ENCODE data around the gene RUFY4.
"Not testable (repeated sequence)": the region's sequence is repeated elsewhere in the genome, so short reads cannot be mapped to it uniquely, and the experiment has no call there.

RUFY4 gene

DNA sequence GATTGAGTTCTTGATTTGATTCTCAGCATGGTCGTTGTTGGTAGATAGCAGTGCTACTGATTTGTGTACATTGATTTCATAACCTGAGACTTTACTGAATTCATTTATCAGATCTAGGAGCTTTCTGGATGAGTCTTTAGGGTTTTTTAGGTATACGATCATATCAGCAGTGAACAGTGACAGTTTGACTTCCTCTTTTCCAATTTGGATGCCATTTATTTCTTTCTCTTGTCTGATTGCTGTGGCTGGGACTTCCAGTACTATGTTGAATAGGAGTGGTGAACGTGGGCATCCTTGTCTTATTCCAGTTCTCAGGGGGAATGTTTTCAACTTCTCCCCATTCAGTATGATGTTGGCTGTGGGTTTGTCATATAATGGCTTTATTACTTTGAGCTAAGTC, 28.9 kb downstream of the RUFY4 start:
- H3K4me3 ChIP-seq (ENCODE audit: low read length), result no peak overlapping the region
- H3K27me3 ChIP-seq (replicated peaks; ENCODE audit: control insufficient read depth, insufficient read depth, low read length), result peaks cover 38% of the 10 kb centered on the region
- H3K36me3 ChIP-seq (ENCODE audit: control insufficient read depth, insufficient read depth, low read length, severe bottlenecking), result no peaks in the 10 kb centered on the region
- peaks cover 13% of the 10 kb centered on the region for H3K9me3 ChIP-seq (ENCODE audit: control insufficient read depth, low read length)
- DNase-seq (ENCODE audit: low read depth), result no peak
- H3K9ac ChIP-seq (ENCODE audit: low read length), result no peak overlapping the region
- no peaks in the 10 kb centered on the region for H3K4me1 ChIP-seq (ENCODE audit: control insufficient read depth, insufficient read depth, low read length)

DNA sequence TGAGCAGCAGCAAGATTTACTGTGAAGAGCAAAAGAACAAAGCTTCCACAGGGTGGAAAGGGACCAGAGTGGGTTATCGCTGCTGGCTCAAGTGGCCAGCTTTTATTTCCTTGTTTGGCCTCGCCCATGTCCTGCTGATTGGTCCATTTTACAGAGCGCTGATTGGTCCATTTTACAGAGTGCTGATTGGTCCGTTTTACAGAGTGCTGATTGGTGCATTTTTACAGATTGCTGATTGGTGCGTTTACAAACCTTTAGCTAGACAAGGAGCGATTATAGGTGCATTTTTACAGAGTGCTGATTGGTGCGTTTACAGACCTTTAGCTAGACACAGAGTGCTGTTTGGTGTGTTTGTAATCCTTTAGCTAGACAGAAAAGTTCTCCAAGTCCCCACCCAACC, 39.8 kb downstream of the RUFY4 start:
- not testable (repeated sequence) for DNase-seq (ENCODE audit: low read depth); H3K27me3 ChIP-seq (replicated peaks; ENCODE audit: control insufficient read depth, insufficient read depth, low read length); H3K9ac ChIP-seq (ENCODE audit: low read length); H3K36me3 ChIP-seq (ENCODE audit: control insufficient read depth, insufficient read depth, low read length, severe bottlenecking); H3K4me3 ChIP-seq (ENCODE audit: low read length); H3K4me1 ChIP-seq (ENCODE audit: control insufficient read depth, insufficient read depth, low read length)
- peaks cover 18% of the 10 kb centered on the region for H3K9me3 ChIP-seq (ENCODE audit: control insufficient read depth, low read length)

DNA sequence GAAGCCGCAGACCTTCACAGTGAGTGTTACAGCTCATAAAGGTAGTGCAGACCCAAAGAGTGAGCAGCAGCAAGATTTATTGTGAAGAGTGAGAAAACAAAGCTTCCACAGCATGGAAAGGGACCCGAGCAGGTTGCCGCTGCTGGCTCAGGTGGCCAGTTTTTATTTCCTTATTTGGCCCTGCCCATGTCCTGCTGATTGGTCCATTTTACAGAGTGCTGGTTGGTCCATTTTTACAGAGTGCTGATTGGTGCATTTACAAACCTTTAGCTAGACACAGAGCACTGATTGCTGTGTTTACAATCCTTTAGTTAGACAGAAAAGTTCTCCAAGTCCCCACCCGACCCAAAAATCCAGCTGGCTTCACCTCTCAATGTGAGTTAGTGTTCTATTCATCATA, 52.7 kb downstream of the RUFY4 start:
- not testable (repeated sequence) for DNase-seq (ENCODE audit: low read depth)

DNA sequence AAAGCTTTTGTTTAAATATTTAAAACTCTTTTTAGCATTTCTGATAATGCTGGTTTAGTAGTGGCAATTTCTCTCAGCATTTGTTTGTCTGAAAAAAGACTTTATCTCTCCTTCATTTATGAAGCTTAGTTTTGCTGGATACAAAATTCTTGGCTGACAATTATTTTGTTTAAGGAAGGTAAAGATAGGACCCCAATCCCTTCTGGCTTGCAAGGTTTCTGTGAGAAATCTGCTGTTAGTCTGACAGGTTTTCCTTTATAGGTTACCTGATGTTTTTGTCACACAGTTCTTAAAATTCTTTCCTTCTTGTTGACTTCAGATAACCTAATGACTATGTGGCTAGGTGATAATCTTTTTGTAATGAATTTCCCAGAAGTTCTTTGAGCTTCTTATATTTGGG, 53.2 kb downstream of the RUFY4 start:
- H3K9me3 ChIP-seq (ENCODE audit: control insufficient read depth, low read length), result peaks cover 24% of the 10 kb centered on the region

More for the DNA sequence above, 52.7 kb downstream of the RUFY4 start:
- not testable (repeated sequence) for H3K9ac ChIP-seq (ENCODE audit: low read length); H3K36me3 ChIP-seq (ENCODE audit: control insufficient read depth, insufficient read depth, low read length, severe bottlenecking); H3K4me3 ChIP-seq (ENCODE audit: low read length)
- H3K9me3 ChIP-seq (ENCODE audit: control insufficient read depth, low read length), result peaks cover 27% of the 10 kb centered on the region
- H3K27me3 ChIP-seq (replicated peaks; ENCODE audit: control insufficient read depth, insufficient read depth, low read length), result peaks cover 23% of the 10 kb centered on the region
- peaks cover 13% of the 10 kb centered on the region for H3K4me1 ChIP-seq (ENCODE audit: control insufficient read depth, insufficient read depth, low read length)

DNA sequence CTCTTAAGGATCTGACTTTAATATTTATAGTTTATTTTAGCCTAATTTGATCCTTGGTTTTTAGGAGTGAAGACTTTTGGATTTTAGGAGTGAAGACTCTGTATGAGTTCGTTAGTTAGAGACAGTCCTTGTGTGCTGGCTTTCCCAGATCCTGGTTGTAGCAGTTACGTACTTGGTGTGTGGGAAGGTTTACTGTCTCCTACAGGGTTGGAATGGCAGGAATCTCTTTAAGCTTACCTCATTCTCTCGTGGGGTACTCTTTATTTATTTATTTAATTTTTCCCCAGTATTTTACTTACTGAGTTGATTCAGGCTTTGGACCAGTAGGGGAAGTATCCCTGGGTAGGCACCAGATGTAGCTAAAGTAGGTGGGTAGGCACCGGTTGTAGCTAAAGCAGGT, 54.9 kb downstream of the RUFY4 start:
- Histone ChIP-seq H3K9me3 (ENCODE audit: control insufficient read depth, low read length) (peaks cover 24% of the 10 kb centered on the region), H3K36me3 (ENCODE audit: control insufficient read depth, insufficient read depth, low read length, severe bottlenecking) (no peaks in the 10 kb centered on the region), H3K4me1 (ENCODE audit: control insufficient read depth, insufficient read depth, low read length) (peaks cover 20% of the 10 kb centered on the region), H3K27me3 (replicated peaks; ENCODE audit: control insufficient read depth, insufficient read depth, low read length) (peaks cover 41% of the 10 kb centered on the region), H3K9ac (ENCODE audit: low read length) (no peak overlapping the region), H3K4me3 (ENCODE audit: low read length) (no peak overlapping the region)
- no peak for DNase-seq (ENCODE audit: low read depth)

More for the DNA sequence above, 53.2 kb downstream of the RUFY4 start:
- H3K4me1 ChIP-seq (ENCODE audit: control insufficient read depth, insufficient read depth, low read length), result peaks cover 18% of the 10 kb centered on the region
- H3K9ac ChIP-seq (ENCODE audit: low read length); DNase-seq (ENCODE audit: low read depth); H3K4me3 ChIP-seq (ENCODE audit: low read length); H3K36me3 ChIP-seq (ENCODE audit: control insufficient read depth, insufficient read depth, low read length, severe bottlenecking): not testable (repeated sequence)
- H3K27me3 ChIP-seq (replicated peaks; ENCODE audit: control insufficient read depth, insufficient read depth, low read length), result peaks cover 24% of the 10 kb centered on the region

DNA sequence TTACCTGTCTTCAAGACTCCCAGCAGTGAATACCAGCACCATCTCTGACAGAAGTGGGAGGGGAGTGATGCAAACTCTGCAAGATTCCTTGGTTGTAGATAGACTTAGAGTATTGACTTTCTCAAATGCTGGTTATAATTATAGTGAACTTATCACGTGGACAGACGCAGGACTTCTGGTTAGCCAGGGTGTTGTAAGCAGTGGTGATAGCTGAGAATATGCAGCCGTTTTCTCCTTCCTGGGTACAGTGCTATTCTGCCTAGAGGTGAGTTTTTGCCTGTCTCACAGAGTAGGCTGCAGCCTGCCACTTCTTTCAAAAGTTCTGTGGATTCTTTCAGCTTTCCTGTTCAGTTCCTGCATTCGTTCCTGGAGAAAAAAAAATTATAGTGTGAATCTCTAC, 56.0 kb downstream of the RUFY4 start:
- Histone ChIP-seq H3K4me1 (ENCODE audit: control insufficient read depth, insufficient read depth, low read length) (peaks cover 20% of the 10 kb centered on the region), H3K9ac (ENCODE audit: low read length) (no peak overlapping the region), H3K9me3 (ENCODE audit: control insufficient read depth, low read length) (peaks cover 24% of the 10 kb centered on the region), H3K4me3 (ENCODE audit: low read length) (no peak overlapping the region), H3K36me3 (ENCODE audit: control insufficient read depth, insufficient read depth, low read length, severe bottlenecking) (no peaks in the 10 kb centered on the region), H3K27me3 (replicated peaks; ENCODE audit: control insufficient read depth, insufficient read depth, low read length) (peaks cover 45% of the 10 kb centered on the region)
- DNase-seq (ENCODE audit: low read depth), result no peak

DNA sequence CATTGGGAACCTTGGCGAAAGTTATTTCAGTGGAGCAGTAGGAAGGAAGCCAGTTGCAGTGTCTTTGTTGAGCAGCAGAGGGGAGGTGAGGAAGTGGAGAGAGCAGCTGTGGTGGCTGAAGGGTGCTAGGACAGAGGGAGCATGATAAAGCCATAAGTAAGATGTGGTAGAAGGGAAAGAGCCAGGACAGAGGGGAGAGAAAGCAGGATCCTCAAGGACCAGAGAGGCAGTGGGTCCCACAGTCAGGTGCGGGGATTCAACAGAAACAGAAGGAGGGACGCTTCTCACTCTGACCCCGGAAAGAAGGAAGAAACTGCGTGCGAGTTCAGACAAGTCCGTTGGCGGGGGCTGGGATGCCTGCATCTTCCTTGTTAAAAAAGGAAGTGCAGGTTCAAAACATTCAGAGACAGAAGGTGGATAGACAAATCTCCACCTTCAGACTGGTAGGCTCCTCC, 56.6 kb downstream of the RUFY4 start, which contains the start of gene CXCR2:
CXCR2 (plus strand) TSS at position 403 of the 455 bp plus-strand sequence. CDS start 8,774 bp downstream, outside the sequence.
- H3K4me1 ChIP-seq (ENCODE audit: control insufficient read depth, insufficient read depth, low read length), result peaks cover 20% of the 10 kb centered on the region
- H3K27me3 ChIP-seq (replicated peaks; ENCODE audit: control insufficient read depth, insufficient read depth, low read length), result peaks cover 49% of the 10 kb centered on the region
- no peaks in the 10 kb centered on the region for H3K36me3 ChIP-seq (ENCODE audit: control insufficient read depth, insufficient read depth, low read length, severe bottlenecking)
- H3K4me3 ChIP-seq (ENCODE audit: low read length), result no peak within 1 kb of the TSS
- no peak for DNase-seq (ENCODE audit: low read depth)
- H3K9ac ChIP-seq (ENCODE audit: low read length), result no peak within 1 kb of the TSS
- peaks cover 21% of the 10 kb centered on the region for H3K9me3 ChIP-seq (ENCODE audit: control insufficient read depth, low read length)

DNA sequence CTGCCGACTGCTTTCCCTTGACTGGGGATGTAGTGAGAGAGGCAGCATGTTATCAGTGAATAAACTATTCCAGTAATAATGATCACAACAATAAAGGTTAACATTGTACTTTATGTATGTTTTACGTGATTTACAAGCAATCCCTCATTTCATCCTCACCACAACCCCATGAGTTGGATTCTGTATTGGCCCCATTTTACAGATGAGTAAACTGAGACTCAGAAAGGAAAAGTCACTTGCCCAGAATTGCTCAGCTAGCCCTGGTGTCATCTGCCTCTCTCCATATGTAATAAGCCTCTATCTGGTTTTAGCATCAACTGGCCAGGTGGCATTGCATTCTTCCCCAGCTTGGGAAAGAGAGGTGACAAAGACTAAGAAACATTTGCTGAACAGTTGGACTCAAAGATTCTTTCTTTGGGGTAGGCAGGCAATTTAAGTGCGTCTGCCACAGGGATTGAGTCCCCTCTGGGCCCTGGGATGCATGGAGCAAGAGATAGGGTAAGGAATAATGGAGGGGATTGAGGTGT, 58.9 kb downstream of the RUFY4 start:
- Histone ChIP-seq H3K4me3 (ENCODE audit: low read length) (no peak overlapping the region), H3K27me3 (replicated peaks; ENCODE audit: control insufficient read depth, insufficient read depth, low read length) (peaks cover 57% of the 10 kb centered on the region), H3K4me1 (ENCODE audit: control insufficient read depth, insufficient read depth, low read length) (peaks cover 20% of the 10 kb centered on the region), H3K9ac (ENCODE audit: low read length) (no peak overlapping the region), H3K36me3 (ENCODE audit: control insufficient read depth, insufficient read depth, low read length, severe bottlenecking) (no peaks in the 10 kb centered on the region), H3K9me3 (ENCODE audit: control insufficient read depth, low read length) (no peaks in the 10 kb centered on the region)
- no peak for DNase-seq (ENCODE audit: low read depth)

DNA sequence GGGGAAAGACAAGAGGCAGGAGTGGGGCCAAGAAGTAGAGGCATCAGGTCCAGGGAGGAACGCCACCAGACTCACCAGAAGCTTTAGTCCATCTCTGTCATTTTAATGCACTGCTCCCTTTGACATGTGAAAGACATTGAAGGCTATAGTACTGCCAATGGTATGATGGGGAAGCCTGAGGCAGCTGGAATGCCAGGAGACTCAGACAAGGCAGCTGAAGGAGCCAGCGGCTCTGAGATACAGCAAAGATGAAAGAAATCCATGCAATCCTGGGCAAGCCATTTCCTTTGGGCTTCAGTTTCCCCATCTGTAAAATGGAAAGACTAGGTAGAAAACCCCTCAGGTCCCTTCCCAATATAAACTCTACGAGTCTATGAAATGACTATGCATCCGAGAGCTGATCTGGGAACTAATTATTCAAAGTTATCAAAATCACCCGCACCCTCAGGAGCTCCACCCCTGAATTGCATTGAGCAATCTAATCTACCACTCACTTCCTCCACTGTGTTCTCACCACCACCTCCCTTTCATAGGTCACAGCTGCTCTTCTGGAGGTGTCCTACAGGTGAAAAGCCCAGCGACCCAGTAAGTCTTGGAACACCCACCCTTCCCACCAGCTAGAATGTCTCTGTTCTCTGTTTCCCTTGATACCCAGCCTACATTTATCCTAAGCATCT, 59.9 kb downstream of the RUFY4 start:
- no peaks in the 10 kb centered on the region for H3K9me3 ChIP-seq (ENCODE audit: control insufficient read depth, low read length)
- H3K36me3 ChIP-seq (ENCODE audit: control insufficient read depth, insufficient read depth, low read length, severe bottlenecking), result no peaks in the 10 kb centered on the region
- H3K9ac ChIP-seq (ENCODE audit: low read length), result no peak overlapping the region
- H3K4me1 ChIP-seq (ENCODE audit: control insufficient read depth, insufficient read depth, low read length), result peaks cover 20% of the 10 kb centered on the region
- no peak overlapping the region for H3K4me3 ChIP-seq (ENCODE audit: low read length)
- peaks cover 61% of the 10 kb centered on the region for H3K27me3 ChIP-seq (replicated peaks; ENCODE audit: control insufficient read depth, insufficient read depth, low read length)
- no peak for DNase-seq (ENCODE audit: low read depth)

DNA sequence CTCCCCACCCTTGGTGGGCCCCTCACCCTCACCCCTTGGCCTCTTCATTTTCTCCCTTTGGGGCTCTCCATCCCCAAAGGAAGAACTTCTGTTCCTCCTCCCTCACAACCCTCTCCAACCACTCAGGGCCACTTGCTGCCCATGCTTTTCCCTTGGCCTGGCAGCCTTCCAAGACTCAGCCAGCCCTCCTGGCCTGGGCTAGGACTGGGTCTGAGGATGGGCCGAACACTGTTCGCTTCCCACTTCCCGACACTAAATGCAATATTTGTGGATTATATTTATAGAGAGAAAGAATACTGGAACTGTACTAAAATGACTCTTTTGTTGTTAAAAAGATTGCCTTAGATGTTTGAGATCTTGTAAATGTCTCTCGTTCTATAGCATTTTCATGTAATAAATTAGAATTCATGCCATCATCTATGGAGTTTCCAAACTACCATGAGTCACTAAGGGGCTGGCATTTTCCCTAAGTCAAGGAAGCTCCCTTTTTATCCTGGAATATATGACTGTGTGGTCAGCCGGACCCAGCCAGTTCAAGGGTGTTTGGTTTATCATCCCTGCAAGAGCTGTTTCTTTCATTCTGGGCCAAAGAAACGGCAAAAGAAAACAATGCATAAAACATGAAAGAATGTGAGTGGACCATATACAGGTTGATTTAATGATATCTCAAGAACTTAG, 60.5 kb downstream of the RUFY4 start:
- no peak for DNase-seq (ENCODE audit: low read depth)
- H3K27me3 ChIP-seq (replicated peaks; ENCODE audit: control insufficient read depth, insufficient read depth, low read length), result peaks cover 61% of the 10 kb centered on the region
- no peak overlapping the region for H3K9ac ChIP-seq (ENCODE audit: low read length)
- H3K9me3 ChIP-seq (ENCODE audit: control insufficient read depth, low read length), result no peaks in the 10 kb centered on the region
- H3K4me3 ChIP-seq (ENCODE audit: low read length), result no peak overlapping the region
- H3K36me3 ChIP-seq (ENCODE audit: control insufficient read depth, insufficient read depth, low read length, severe bottlenecking), result no peaks in the 10 kb centered on the region
- H3K4me1 ChIP-seq (ENCODE audit: control insufficient read depth, insufficient read depth, low read length), result peaks cover 19% of the 10 kb centered on the region

DNA sequence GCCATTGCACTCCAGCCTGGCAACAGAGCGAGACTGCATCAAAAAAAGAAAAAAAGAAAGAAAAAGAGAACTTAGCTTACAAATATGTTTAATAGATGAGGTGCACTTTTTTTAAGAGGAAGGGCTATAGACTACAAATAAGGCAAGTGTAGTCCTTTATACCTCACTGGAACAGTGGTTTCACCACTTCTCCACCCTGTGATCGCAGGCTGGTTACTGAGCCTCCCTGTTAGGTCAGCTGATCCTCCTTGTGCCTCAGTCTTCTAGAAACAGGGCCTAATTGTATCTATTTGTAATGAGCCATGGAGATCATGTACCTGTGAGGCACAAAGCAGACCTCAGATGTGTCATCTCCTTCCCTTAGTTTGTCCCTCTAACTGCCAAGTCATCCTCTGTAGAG, 61.3 kb downstream of the RUFY4 start:
- DNase-seq (ENCODE audit: low read depth), result no peak
- H3K36me3 ChIP-seq (ENCODE audit: control insufficient read depth, insufficient read depth, low read length, severe bottlenecking), result no peaks in the 10 kb centered on the region
- no peak overlapping the region for H3K4me3 ChIP-seq (ENCODE audit: low read length)
- peaks cover 15% of the 10 kb centered on the region for H3K4me1 ChIP-seq (ENCODE audit: control insufficient read depth, insufficient read depth, low read length)
- H3K9ac ChIP-seq (ENCODE audit: low read length), result no peak overlapping the region
- H3K9me3 ChIP-seq (ENCODE audit: control insufficient read depth, low read length), result no peaks in the 10 kb centered on the region
- peaks cover 60% of the 10 kb centered on the region for H3K27me3 ChIP-seq (replicated peaks; ENCODE audit: control insufficient read depth, insufficient read depth, low read length)

Measured in adipocyte (in vitro differentiated cells).